Spleen (tissue), 11 donors: ENCODE measurements around the gene RAB1B. TPM values are rescaled to one million over a fixed set of nuclear protein-coding genes. Genes with fewer than 3 reads are reported as not detected.
A peak's percentile ranks its signal among the peaks of the same experiment; 100 is the strongest.
"Not testable (repeated sequence)": the region's sequence is repeated elsewhere in the genome, so short reads cannot be mapped to it uniquely, and the experiment has no call there.

Source experiments
- DNase-seq: peaks from one replicate; pipeline ENCODE4 v3.0.0-alpha.2; 2020
- H3K27ac ChIP-seq, 8 donors: fragments of 200-600 bp; sonication (generic) in 7 of 8; 1 replicate in 4 of 8; 2 replicates in 4 of 8; pipeline versions ENCODE4 v1.5.0 to v1.8.0; 2016 to 2021; ENCODE audit warnings: inconsistent platforms in 4 of 8, mild to moderate bottlenecking in 4 of 8, moderate library complexity in 1 of 8
- H3K27me3 ChIP-seq, 7 donors: fragments of 200-600 bp; sonication (generic) in 6 of 7; replicated peaks in 1 of 7; 1 replicate in 4 of 7; 2 replicates in 3 of 7; pipeline versions ENCODE4 v1.5.0 to v1.8.0; 2016 to 2021; ENCODE audit warnings: inconsistent platforms in 3 of 7, mild to moderate bottlenecking in 1 of 7
- H3K36me3 ChIP-seq, 6 donors: fragments of 200-600 bp; sonication (generic) in 5 of 6; 1 replicate in 4 of 6; 2 replicates in 2 of 6; pipeline versions ENCODE4 v1.5.0 to v1.8.0; 2016 to 2021; ENCODE audit warnings: inconsistent platforms in 2 of 6
- H3K4me1 ChIP-seq, 6 donors: fragments of 200-600 bp; sonication (generic) in 5 of 6; 1 replicate in 3 of 6; 2 replicates in 3 of 6; pipeline versions ENCODE4 v1.5.0 to v1.8.0; 2016 to 2021; ENCODE audit warnings: inconsistent platforms in 3 of 6
- H3K4me3 ChIP-seq, 8 donors: fragments of 200-600 bp; sonication (generic) in 7 of 8; 1 replicate in 4 of 8; 2 replicates in 4 of 8; pipeline versions ENCODE4 v1.5.0 to v1.8.0; 2016 to 2021; ENCODE audit warnings: inconsistent platforms in 4 of 8, mild to moderate bottlenecking in 4 of 8, moderate library complexity in 2 of 8
- H3K9me3 ChIP-seq, 8 donors: fragments of 200-600 bp; sonication (generic) in 7 of 8; 1 replicate in 4 of 8; 2 replicates in 4 of 8; pipeline versions ENCODE4 v1.5.0 to v1.8.0; 2016 to 2021; ENCODE audit warnings: inconsistent platforms in 4 of 8
- CTCF ChIP-seq, 11 experiments: fragments of 200-600 bp in 7 of 11; fragments of 450-650 bp in 4 of 11; sonication (generic) in 4 of 11; IDR thresholded peaks in 8 of 11; conservative IDR thresholded peaks in 3 of 11; 1 replicate in 7 of 11; 2 replicates in 4 of 11; pipeline versions ENCODE4 v1.4.0 to v1.8.0; 2016 to 2021; ENCODE audit warnings: antibody characterized with exemption in 11 of 11, inconsistent platforms in 4 of 11, mild to moderate bottlenecking in 1 of 11
- POLR2A ChIP-seq, 3 donors: fragments of 450-650 bp; IDR thresholded peaks; one replicate each; pipeline ENCODE4 v1.5.1; 2017; ENCODE audit warnings: antibody characterized with exemption in 3 of 3, mild to moderate bottlenecking in 1 of 3
- POLR2AphosphoS5 ChIP-seq, 3 donors: sonication (generic); formaldehyde crosslinking; IDR thresholded peaks; one replicate each; pipeline ENCODE4 v1.5.1; 2017; ENCODE audit warnings: antibody characterized with exemption in 3 of 3
- WGBS, 5 donors: extraction: QIAGEN DNeasy Blood & Tissue Kit in 3 of 5; methylation state at CpG; one replicate each; pipeline versions ENCODE4 v1.1.5 to v1.1.7; 2013 to 2018; 5-methylcytosine and 5-hydroxymethylcytosine counted together
- intact Hi-C: fragments of 100-400 bp; cut with DNase I; formaldehyde crosslinking; loops from one replicate; pipeline ENCODE4 v1.15.0; 2023; ENCODE audit warnings: low total_unique reads
- polyA plus RNA-seq, 3 donors: library from polyadenylated mRNA; stranded (reverse); fragments of 200-250 nt; gene quantifications; one replicate each; pipeline ENCODE4 v1.2.1, GENCODE V29; 2013
- total RNA-seq, 7 donors: library from RNA; depleted of rRNA in 3 of 7; stranded (reverse); fragments of >200 nt in 3 of 7; fragmentation: NEBNext Ultra II Directional in 4 of 7; extraction: Animal tissue kit (Norgen Biotek cat#: 25700) in 4 of 7; gene quantifications; one replicate each; pipeline versions ENCODE4 v1.1.0 to v1.2.1, GENCODE V29; 2016 to 2021
- donor health status: healthy with polysubstance abuse.
- donor health status: DM: no; HTN: no; CAD: no; lungs with moderate emphysema.
- donor health status: DM: no; HTN: no; CAD: no.
- donor health status: Bipolar disorder and iron deficiency.
- donor health status: healthy.
- donor health status: DM: no; HTN: no; CAD: no.
- donor health status: DM: yes; HTN: yes; CAD: no.

Gene RAB1B
- total and polyA plus RNA-seq, 10 donors, result 66.8 to 150 (median 116) TPM

GRCh38 chr11:66275396-66275795, 7.0 kb downstream of the RAB1B start:
- TF ChIP-seq POLR2AphosphoS5 (IDR thresholded peaks at IDR 0.05) (no peak), CTCF (IDR thresholded peaks at IDR 0.05 in 8 of 11, conservative IDR thresholded peaks at IDR 0.05 in 3 of 11) (no peak), POLR2A (IDR thresholded peaks at IDR 0.05) (no peak)
- DNase-seq, result no peak
- Histone ChIP-seq H3K27ac (no peak overlapping the region), H3K36me3 (peaks cover 0 to 69% (median 56%) of the 10 kb centered on the region in 6 donors), H3K4me3 (no peak overlapping the region), H3K27me3 (peaks cover 0 to 17% (median 0%) of the 10 kb centered on the region in 7 donors), H3K4me1 (peaks cover 9 to 72% (median 40%) of the 10 kb centered on the region in 6 donors), H3K9me3 (no peaks in the 10 kb centered on the region)
- 89 to 93% (median 91%) methylated on average over 8 of the region's 8 CpGs for WGBS, 5 donors
- intact Hi-C loops, result no loop called here

- H3K9me3 ChIP-seq, result no peaks in the 10 kb centered on the region
- DNase-seq, result no peak
- H3K27ac ChIP-seq, result no peak overlapping the region
- peaks cover 5 to 65% (median 33%) of the 10 kb centered on the region in 6 donors for H3K4me1 ChIP-seq
- TF ChIP-seq POLR2AphosphoS5 (IDR thresholded peaks at IDR 0.05), result peak in 1 of 3 donors; percentile 12
- no peak for TF ChIP-seq POLR2A (IDR thresholded peaks at IDR 0.05)
- no peak for TF ChIP-seq CTCF (IDR thresholded peaks at IDR 0.05 in 8 of 11, conservative IDR thresholded peaks at IDR 0.05 in 3 of 11)
- no peak overlapping the region for H3K4me3 ChIP-seq
- WGBS, 5 donors, result 86 to 93% (median 92%) methylated on average over 14 of the region's 14 CpGs
- H3K36me3 ChIP-seq, result peaks cover 0 to 62% (median 53%) of the 10 kb centered on the region in 6 donors
- intact Hi-C loops, result no loop called here
- H3K27me3 ChIP-seq, result peaks cover 0 to 17% (median 0%) of the 10 kb centered on the region in 7 donors
Observed at GRCh38 chr11:66275984-66276612, 7.7 kb downstream of the RAB1B start.

GRCh38 chr11:66276619-66277018, 8.2 kb downstream of the RAB1B start:
- Histone ChIP-seq H3K36me3 (peaks cover 0 to 56% (median 52%) of the 10 kb centered on the region in 6 donors), H3K27me3 (peaks cover 0 to 17% (median 0%) of the 10 kb centered on the region in 7 donors), H3K4me1 (peaks cover 5 to 63% (median 29%) of the 10 kb centered on the region in 6 donors)
- H3K27ac ChIP-seq, H3K9me3 ChIP-seq, H3K4me3 ChIP-seq, intact Hi-C loops: not testable (repeated sequence)
- peak; percentile 70 for DNase-seq
- peak in 1 of 3 donors; percentile 35 for TF ChIP-seq POLR2AphosphoS5 (IDR thresholded peaks at IDR 0.05)
- WGBS, 5 donors, result 81 to 90% (median 84%) methylated on average over 11 to 13 of the region's 13 CpGs

GRCh38 chr11:66277064-66277463, 8.6 kb downstream of the RAB1B start:
- H3K27me3 ChIP-seq, result peaks cover 0 to 17% (median 0%) of the 10 kb centered on the region in 7 donors
- intact Hi-C loops, H3K4me3 ChIP-seq, H3K9me3 ChIP-seq: not testable (repeated sequence)
- DNase-seq, result peak; percentile 67
- peaks cover 7 to 63% (median 30%) of the 10 kb centered on the region in 6 donors for H3K4me1 ChIP-seq
- H3K27ac ChIP-seq, result peak overlapping the region in 1 of 8 donors; percentile 66
- 40 to 55% (median 49%) methylated on average over 4 of the region's 4 CpGs for WGBS, 5 donors
- peaks cover 0 to 52% (median 47%) of the 10 kb centered on the region in 6 donors for H3K36me3 ChIP-seq
